Adipose tissue (tissue), 3 donors: ENCODE data around the gene NEB. TPM values are rescaled to one million over a fixed set of nuclear protein-coding genes. Genes with fewer than 3 reads are reported as not detected.

Experiments used
- H3K27ac ChIP-seq: one replicate; pipeline ENCODE4 v1.5.1; 2013; ENCODE audit warnings: low read depth, low read length
- WGBS, 3 donors: extraction: QIAGEN DNeasy Blood & Tissue Kit; methylation state at CpG; one replicate each; pipeline ENCODE4 v1.1.7; 2013; 5-methylcytosine and 5-hydroxymethylcytosine counted together
- polyA plus RNA-seq, 3 donors: library from polyadenylated mRNA; stranded (reverse); fragments of 200-250 nt; gene quantifications; one replicate each; pipeline ENCODE4 v1.2.3, GENCODE V29; 2013
- donor health status: healthy with polysubstance abuse.
- donor health status: Bipolar disorder and iron deficiency.
- donor health status: healthy.

The NEB gene, protein sequence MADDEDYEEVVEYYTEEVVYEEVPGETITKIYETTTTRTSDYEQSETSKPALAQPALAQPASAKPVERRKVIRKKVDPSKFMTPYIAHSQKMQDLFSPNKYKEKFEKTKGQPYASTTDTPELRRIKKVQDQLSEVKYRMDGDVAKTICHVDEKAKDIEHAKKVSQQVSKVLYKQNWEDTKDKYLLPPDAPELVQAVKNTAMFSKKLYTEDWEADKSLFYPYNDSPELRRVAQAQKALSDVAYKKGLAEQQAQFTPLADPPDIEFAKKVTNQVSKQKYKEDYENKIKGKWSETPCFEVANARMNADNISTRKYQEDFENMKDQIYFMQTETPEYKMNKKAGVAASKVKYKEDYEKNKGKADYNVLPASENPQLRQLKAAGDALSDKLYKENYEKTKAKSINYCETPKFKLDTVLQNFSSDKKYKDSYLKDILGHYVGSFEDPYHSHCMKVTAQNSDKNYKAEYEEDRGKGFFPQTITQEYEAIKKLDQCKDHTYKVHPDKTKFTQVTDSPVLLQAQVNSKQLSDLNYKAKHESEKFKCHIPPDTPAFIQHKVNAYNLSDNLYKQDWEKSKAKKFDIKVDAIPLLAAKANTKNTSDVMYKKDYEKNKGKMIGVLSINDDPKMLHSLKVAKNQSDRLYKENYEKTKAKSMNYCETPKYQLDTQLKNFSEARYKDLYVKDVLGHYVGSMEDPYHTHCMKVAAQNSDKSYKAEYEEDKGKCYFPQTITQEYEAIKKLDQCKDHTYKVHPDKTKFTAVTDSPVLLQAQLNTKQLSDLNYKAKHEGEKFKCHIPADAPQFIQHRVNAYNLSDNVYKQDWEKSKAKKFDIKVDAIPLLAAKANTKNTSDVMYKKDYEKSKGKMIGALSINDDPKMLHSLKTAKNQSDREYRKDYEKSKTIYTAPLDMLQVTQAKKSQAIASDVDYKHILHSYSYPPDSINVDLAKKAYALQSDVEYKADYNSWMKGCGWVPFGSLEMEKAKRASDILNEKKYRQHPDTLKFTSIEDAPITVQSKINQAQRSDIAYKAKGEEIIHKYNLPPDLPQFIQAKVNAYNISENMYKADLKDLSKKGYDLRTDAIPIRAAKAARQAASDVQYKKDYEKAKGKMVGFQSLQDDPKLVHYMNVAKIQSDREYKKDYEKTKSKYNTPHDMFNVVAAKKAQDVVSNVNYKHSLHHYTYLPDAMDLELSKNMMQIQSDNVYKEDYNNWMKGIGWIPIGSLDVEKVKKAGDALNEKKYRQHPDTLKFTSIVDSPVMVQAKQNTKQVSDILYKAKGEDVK (N-terminal part only)
- 1 to 10 TPM in 2 of 3 donors, under 1 TPM in 1; 0.42 to 1.1 (median 1.0) TPM for polyA plus RNA-seq

DNA sequence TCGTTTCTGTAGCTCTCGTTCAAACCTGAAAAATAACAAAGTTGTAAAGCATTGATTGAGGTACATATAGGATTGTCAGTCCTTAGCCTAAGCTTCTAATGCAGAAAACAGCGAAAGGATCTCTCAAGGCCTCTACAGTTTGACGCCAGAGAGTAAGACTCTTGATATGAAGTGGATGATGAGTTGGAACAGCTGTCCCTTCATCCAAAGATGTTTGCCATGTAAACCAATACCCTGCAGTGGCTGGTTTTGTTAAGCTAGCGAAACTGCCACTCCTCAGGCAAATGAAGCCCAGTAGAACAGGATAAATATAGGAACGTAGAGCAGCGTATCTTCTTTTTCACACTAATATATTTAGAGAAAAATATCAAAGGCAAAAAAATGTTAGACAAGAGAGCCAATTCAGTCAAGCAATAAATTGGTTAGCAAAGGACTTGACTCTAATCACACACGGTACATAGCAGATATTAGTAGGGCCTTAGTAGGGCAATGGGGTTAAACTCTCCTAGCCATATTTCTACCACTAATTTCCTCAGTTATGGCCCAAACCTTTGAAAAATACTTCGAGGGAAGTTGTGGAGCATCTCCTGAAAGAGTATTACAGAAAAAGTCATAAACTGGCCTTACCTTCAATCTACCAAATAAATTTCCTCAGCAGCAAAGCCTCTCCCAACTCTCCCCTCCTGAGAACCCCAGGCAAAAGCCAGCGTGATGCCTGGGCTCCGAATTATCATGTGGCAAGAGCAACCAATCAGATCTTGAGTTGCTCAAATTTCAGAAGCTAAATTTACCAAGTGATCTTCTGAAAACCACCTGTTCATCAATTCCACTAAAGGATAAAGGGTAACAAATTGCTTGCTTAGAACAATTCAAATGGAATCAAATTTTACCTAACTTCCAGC lies at the start of gene NEB:
Gene NEB (minus strand): TSS at position 706 of the 902 bp plus-strand sequence. CDS start 1,320 bp downstream, outside the sequence.
- 91% methylated on average over 11 of the region's 11 CpGs for WGBS, 3 donors
- no peak within 1 kb of the TSS for H3K27ac ChIP-seq

DNA sequence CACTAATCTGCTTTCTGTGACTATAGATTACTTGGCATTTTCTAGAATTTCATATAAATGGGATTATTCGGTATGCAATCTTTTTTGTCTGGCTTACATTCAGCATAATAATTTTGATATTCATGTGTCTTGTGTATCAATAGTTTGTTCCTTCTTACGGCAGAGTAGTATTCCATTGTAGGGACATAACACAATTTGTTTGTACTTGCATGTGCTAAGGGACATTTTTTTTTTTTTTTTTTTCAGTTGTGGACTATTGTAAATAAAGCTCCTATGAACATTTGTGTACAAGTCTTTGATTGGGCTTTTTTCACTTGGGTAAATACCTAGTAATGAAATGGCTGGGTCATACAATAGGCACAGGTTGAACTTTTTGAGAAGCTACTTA lies 48.9 kb upstream of the NEB start:
- H3K27ac ChIP-seq: no peak overlapping the region
- 97 to 98% (median 97%) methylated on average over 2 of the region's 2 CpGs for WGBS, 3 donors

DNA sequence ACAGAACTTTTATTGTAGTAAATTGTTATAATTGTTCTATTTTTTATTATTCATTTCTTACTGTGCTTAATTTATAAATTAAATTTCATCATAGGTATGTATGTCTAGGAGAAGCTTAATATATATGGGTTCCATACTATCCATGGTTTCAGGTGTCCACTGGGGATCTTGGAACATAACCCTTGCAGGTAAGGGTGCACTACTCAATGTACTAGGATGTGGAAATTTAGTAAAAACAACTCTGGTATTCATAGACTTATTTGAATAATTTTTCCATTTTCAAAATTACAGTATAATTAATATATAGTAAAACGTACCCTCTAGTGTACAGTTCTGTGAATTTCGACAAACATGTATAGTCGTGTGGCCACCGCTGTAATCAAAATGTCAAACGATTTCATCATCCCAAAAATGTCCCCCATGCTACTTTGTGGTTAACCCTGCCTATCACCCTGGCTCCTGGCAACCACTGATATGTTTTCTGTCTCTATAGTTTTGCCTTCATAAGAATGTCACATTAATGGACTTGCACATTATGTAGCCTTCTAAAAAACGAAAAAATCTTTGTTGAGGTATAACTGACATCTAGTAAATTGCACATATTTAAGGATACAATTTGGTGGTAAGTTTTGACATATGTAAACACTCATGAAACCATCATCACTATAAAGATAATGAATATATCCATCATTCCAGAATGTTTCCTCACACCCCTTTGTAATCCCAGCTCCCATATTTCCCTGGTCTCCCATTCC lies 48.3 kb upstream of the NEB start:
- 81 to 92% (median 86%) methylated on average over 6 of the region's 6 CpGs for WGBS, 3 donors

DNA sequence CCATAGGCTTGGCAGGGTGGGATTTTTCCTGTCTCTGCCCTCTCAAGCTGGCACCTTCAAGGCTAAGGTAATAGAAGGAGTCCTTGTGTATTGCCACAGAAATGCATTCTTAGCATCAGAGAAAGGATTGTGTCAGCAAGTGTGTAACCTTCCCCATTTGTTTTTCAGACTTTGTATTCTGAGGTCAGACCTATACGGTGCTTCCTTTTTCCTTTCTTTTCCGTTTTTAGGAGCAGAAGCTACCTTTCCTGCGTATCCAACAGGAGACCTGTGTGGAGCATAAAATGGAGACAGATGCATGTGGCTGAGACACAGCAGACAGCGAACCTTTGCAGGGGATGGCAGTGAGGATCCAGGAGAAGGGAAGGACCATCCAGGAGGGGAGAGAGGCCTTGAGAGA lies 47.4 kb upstream of the NEB start:
- 86 to 89% (median 87%) methylated on average over 4 of the region's 4 CpGs for WGBS, 3 donors
- no peak overlapping the region for H3K27ac ChIP-seq

More for the DNA sequence above, 48.3 kb upstream of the NEB start:
- no peak overlapping the region for H3K27ac ChIP-seq

DNA sequence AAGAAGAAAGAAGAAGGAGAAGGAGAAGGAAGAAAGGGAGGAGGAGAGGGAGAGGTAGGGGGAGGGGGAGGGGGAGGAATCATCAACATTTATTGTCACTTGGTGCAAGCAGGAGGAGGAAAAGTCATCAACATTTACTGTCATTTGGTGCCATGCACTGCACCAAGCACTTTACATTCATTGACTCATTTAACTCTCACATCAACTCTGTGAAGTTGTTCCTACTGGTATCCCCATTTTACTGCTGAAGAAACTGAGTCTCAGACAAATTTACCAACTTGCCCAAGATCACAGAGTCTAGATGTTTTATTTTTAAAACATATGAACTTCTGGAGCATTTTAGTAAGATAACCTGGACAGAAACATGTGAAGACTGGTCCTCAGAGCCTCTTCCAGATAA lies 46.7 kb upstream of the NEB start:
- no peak overlapping the region for H3K27ac ChIP-seq

DNA sequence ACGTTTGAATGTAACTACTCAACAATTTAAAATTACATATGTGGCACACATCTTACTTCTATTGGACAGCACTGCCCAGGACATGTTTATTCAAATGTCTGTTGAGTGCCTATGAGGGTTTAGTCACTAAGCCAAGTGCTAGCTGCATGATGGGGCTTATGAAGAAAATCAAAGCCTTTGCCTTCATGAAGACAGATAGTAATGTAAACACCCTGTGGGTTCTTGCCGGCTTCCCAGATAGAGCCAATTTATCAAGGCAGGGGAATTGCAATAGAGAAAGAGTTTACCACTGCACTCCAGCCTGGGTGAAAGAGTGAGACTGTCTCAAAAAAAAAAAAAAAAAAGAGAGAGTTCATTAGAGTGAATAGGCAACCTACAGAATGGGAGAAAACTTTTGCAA lies 43.7 kb upstream of the NEB start:
- H3K27ac ChIP-seq: no peak overlapping the region
- WGBS, 3 donors: 73 to 80% (median 80%) methylated on average over 2 of the region's 2 CpGs

DNA sequence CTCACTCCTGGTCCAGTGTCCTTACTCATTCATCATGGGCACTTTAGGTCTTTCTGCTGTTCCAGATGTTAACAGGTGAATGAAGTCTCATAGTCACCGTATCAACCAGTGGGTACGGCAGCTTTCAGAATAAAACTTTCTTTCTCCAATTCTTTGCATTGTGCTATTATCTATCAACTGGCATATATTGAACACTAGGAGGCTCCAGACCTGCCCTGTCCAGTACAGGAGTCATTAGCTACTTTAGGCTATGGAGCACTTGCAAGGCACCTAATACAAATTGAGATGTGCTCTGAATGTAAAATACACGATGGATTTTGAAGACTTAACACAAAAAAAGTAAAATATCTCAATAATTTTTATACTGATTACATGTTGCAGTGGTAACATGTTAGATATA lies 43.2 kb upstream of the NEB start:
- whole genome bisulfite sequencing, 3 donors: 97 to 99% (median 97%) methylated on average over 3 of the region's 3 CpGs
- no peak overlapping the region for H3K27ac ChIP-seq

DNA sequence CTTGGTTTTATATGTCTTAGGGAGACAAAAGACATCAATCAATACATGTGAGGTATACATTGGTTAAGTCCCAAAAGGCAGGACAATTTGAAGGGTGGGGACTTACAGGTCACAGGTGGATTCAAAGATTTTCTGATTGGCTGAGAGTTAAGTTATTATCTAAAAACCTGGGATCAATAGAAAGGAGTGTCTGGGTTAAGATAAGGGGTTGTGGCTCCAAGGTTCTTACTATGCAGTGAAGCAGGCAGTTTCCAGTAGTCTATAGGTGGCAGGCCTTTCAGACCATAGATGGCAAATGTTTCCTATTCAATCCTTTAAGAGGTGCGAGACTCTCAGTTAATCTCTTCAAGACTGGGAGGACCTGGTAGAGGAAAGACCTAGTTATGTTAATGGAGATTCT lies 42.1 kb upstream of the NEB start:
- no peak overlapping the region for H3K27ac ChIP-seq
- 87 to 98% (median 97%) methylated on average over 1 of the region's 1 CpG for WGBS, 3 donors

DNA sequence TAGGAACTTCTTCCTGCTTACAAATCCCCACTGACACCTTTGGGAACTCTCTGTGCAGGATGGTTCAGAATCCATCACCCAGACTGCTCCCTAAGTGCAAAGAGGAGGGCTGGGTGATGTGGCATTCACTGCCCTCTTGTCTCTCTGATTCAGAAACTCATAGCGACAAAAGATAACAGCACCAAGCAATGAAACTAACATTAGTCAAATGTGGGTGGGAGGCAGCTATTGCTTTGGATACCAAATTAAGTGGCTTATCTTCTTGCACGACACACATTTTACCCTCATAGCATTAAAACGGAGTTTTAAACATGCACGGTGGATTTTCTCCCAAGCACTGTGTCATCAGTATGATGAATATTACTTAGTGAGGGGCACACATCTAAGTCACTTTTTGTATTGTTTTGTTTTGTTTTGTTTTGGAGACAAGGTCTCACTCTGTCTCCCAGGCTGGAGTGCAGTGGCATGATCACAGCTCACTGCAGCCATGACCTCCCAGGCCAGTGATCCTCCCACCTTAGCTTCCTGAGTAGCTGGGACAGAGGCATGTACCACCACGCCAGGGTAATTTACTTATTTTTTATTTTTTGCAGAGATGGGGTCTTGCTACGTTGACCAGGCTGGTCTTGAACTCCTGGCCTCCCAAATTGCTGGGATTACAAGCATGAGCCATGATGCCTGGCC lies 40.9 kb upstream of the NEB start:
- no peak overlapping the region for H3K27ac ChIP-seq
- 73 to 89% (median 80%) methylated on average over 6 of the region's 6 CpGs for WGBS, 3 donors

DNA sequence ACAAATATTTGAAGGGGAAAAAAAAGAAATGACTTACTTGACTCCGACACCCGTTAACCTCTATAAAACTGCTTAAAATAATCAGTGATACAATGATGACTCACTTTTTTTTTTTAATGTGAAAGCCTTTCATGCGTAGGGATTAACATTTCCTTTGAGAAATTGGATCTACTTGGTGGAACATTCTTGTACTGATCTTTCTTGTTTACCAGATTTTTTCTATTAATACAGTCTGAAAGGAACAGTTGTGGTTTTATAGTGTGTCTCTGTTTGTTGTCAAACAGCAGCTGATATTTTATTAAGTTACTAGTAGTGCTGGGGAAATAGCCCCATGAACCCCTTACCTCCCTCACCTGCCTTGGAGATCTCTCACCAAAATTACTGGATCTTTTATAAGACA lies 40.2 kb upstream of the NEB start:
- 39 to 77% (median 48%) methylated on average over 3 of the region's 3 CpGs for WGBS, 3 donors
- no peak overlapping the region for H3K27ac ChIP-seq

DNA sequence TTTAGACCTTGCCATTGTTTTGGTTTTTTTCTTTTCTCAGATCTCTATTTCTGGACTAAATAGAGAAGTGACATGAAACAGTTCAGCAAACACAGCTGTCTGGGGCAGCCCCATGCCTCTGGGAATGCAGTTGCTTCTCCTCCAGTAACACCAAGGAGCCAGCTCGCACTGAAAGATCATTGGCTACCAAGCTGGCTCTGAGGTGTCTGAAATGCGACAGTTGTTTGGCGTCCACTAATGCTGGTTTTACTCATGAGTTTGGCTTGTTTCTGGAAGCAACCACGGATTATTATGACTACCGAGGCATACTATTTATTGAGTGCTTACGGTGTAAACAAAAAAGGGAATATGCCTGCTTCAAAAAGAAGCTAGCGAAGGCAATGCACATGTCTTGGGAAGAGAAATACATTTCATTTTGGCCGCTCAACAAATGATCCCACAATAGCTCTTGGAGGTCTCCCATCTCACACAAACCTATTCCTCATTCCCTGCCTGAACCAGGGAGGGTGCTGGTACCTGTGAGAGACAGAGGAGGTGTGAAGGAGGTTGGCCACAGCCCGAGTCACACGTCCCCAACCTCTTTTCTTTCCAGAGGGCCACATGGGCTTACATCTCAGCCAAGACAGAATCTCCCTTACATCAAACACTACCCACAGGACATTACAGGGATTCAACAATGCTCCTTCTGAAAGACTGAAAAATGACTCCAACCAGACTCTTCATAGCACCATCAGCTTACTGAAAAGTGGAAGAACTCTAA lies 37.5 kb upstream of the NEB start:
- H3K27ac ChIP-seq: no peak overlapping the region
- WGBS, 3 donors: 64 to 86% (median 84%) methylated on average over 10 of the region's 10 CpGs

DNA sequence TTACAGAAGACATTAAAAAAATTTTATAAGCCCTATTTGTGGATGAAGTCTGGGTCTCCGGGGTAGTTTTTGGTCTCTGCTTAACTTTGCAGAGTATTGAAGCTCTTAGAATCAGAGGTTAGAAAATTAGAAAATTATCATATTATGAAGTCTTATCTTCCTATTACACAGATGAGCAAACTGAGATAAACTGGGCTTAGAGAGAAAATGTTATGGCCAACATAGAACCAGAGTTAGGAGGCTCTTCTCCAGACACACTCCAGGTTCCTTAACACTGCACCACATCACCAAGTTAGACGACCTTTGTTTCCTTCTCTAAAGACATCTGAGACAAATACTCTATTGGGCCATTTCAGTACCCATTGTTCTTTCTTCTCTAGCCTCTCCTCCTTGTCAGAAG lies 36.7 kb upstream of the NEB start:
- no peak overlapping the region for H3K27ac ChIP-seq
- WGBS, 3 donors: 86 to 95% (median 89%) methylated on average over 2 of the region's 2 CpGs

DNA sequence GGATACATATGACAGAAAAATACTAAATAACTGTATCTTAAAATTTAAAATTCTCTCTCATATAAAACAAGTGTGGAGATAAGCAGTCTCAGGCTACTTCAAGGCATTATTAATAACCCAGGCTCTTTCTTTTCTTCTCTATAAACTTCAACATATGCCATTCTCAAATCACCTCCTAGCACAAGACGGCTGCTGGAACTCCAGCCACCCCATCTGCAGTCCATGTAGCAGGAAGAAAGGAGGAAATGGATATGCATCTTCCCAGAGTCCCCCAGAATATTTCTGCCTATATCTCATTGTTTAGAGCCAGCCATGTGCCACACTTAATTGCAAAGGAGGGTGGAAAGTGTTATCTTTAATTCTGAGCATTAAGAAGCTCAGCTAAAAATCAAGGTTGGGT lies 35.3 kb upstream of the NEB start:
- H3K27ac ChIP-seq: no peak overlapping the region
- 91 to 100% (median 100%) methylated on average over 1 of the region's 1 CpG for whole genome bisulfite sequencing, 3 donors

DNA sequence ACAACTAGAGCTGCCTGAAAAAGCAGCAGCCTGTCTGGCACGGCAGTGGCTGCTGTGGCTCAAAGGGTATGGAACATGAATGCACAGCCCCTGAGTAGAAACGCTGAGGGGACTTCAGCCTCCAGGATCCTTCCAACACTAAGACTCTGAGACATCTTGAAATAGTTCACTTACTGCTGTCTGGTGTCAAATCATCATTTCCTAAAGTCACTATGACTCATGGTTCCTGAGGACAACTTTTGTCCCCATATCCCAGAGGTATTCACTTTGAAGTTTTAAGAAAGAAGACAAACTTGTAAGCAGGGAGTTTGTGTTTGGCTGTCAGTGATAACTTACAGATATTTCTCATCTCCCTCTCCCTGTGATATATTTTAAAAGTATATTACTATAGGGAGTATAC lies 33.3 kb upstream of the NEB start:
- WGBS, 3 donors: 68 to 83% (median 74%) methylated on average over 2 of the region's 2 CpGs
- no peak overlapping the region for H3K27ac ChIP-seq

DNA sequence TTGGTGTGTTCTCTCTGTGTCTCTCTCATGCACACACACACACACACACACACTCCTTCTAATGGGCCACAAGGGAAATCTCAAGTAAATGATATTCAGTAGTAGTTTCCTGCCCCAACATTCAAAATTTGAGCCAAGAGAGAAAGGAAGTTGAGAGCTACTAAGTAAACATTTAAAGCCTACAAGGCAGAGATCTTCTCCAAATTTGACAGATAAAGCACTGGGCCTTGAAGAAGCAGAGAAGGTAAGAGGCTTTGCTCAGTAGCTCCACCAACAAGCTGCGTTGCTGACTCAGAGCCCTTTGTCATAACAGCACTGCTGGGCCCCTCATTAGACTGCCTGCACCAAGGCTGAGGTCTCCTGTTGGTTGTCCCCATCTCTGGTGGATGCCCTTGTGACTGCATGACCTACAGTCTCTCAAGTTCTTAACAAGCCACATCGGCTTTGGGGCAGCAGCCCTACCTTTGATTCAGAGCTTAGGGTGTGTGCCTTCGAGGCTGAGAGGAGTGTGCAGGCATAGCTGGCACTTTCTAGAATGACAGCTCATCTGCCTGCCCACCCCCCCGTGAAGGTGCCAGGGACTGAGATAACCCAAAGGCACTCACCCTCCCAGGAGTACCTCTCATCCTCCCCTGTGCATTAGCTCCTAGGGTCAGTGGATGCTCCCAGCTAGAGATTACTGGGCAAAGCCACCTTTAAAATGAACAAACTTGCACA lies 32.3 kb upstream of the NEB start:
- no peak overlapping the region for H3K27ac ChIP-seq
- WGBS, 3 donors: 75 to 89% (median 80%) methylated on average over 4 of the region's 4 CpGs
